ENCODE measurements around the gene CBLN3.
"Not testable (repeated sequence)": the region's sequence is repeated elsewhere in the genome, so short reads cannot be mapped to it uniquely, and the experiment has no call there.

Gene CBLN3

DNA sequence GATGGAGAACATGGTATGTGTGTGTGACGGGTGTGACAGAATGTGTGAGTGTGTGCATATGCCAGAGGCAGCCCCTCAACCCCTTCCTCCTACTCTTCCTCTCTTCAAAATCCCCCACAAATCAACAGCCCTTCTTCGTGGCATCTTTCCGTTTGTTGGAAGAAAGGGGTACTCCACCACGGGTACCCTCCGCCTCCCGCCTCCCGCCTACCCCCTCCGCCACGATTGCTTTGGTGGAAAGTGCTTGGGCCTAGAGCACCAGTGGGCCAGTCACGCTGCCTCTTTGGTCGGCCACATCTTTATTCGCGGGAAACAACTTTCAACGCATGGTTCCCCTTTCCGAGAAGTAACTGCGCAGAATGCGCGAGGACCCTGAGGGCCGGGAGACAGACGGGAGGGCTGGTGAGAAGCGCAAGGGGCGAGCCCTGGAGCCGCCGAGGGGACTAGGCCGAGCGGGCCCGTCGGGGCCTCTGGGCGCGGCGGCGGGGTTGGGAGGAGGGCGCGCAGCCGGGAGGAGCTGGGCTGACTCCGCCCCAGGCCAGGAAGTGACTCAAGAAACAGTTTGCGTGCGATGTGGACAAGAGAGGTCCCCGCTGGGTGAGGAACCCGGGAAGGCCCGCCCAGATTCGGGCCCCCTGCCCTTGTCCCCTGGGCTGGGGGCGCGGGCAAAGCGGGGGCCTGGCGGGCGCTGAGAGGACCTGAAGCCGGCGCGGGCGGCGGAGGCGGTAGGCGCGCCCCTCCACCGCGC is at the start of gene CBLN3, which contains the start of gene KHNYN:
TSS of gene CBLN3 (minus strand) at position 274 of the 748 bp plus-strand sequence. CDS start 614 bp downstream, outside the sequence.
TSS of gene KHNYN (plus strand) at position 560 of the 748 bp plus-strand sequence. CDS start 777 bp downstream, outside the sequence.
- peak within 1 kb of the TSS; percentile 79 for H3K4me3 ChIP-seq (ENCODE audit: low read length)
- TF ChIP-seq, protein P1, sequence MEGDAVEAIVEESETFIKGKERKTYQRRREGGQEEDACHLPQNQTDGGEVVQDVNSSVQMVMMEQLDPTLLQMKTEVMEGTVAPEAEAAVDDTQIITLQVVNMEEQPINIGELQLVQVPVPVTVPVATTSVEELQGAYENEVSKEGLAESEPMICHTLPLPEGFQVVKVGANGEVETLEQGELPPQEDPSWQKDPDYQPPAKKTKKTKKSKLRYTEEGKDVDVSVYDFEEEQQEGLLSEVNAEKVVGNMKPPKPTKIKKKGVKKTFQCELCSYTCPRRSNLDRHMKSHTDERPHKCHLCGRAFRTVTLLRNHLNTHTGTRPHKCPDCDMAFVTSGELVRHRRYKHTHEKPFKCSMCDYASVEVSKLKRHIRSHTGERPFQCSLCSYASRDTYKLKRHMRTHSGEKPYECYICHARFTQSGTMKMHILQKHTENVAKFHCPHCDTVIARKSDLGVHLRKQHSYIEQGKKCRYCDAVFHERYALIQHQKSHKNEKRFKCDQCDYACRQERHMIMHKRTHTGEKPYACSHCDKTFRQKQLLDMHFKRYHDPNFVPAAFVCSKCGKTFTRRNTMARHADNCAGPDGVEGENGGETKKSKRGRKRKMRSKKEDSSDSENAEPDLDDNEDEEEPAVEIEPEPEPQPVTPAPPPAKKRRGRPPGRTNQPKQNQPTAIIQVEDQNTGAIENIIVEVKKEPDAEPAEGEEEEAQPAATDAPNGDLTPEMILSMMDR (conservative IDR thresholded peaks at IDR 0.05; ENCODE audit: low read length) = no peak
- peak; percentile 95 for DNase-seq (ENCODE audit: low read depth)

DNA sequence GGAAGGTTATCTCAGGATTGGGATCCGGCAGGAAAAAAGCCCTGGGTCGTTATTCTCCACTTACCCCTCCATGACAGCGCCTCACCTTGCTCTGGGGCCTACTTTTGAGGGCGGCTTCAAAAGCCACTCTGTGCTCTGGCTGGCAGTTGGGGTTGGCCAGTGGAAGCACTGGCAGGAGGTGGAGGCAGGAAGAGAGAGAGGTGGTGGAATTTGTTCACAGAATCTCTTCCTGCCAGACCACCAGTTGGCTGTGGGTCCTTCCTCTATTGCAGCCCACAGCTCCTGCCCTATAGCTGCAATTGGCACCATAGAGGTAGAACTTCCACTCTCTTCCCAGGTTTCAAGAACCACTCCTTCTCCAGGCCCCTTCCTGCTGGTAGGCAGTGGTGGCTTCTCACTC is 45.8 kb upstream of the CBLN3 start:
- DNase-seq (ENCODE audit: low read depth) = no peak
- TF ChIP-seq, protein P1 (conservative IDR thresholded peaks at IDR 0.05; ENCODE audit: low read length) = no peak
- H3K4me3 ChIP-seq (ENCODE audit: low read length) = no peak overlapping the region

DNA sequence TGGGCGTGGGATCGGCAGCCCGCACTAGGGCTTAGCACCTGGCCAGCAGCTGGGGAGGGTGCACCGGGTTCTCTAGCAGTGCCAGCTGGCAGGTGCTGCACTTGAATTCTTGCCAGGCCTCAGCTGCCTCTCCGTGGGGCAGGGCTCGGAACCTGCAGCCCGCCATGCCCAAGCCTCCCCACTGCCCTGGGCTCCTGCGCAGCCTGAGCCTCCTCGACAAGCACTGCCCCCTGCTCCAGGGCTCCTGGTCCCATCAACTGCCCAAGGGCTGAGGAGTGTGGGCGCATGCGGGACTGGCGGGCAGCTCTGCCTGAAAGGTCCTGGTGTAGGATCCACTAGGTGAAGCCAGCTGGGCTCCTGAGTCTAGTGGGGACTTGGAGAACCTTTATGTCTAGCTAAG is 43.7 kb upstream of the CBLN3 start:
- no peak overlapping the region for H3K4me3 ChIP-seq (ENCODE audit: low read length)
- no peak for DNase-seq (ENCODE audit: low read depth)
- TF ChIP-seq, protein P1 (conservative IDR thresholded peaks at IDR 0.05; ENCODE audit: low read length) = no peak

DNA sequence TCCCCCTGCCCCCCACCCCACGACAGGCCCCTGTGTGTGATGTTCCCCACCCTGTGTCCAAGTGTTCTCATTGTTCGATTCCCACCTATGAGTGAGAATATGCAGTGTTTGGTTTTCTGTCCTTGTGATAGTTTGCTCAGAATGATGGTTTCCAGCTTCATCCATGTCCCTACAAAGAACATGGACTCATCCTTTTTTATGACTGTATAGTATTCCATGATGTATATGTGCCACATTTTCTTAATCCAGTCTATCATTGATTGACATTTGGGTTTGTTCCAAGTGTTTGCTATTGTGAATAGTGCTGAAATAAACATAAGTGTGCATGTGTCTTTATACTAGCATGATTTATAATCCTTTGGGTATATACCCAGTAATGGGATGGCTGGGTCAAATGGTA is 41.0 kb upstream of the CBLN3 start:
- not testable (repeated sequence) for DNase-seq (ENCODE audit: low read depth); H3K4me3 ChIP-seq (ENCODE audit: low read length)

DNA sequence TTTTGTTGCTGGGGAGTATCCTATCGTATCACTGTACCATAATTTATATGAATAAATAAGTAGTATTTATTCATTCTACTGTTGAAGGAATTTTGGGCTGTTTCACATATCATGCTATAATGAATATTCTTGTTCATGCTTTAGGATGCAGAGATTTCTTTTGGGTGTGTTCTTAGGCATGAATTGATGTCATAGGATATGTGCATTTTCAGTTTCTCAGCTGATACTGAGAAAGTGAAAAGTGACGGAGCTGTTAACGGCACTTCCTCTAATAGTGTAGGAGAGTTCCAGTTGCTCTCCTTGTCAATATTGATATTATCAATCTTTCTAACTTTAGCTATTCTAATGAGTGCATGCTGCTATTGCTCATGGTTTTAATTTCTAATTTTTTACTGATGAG is 36.3 kb upstream of the CBLN3 start:
- H3K4me3 ChIP-seq (ENCODE audit: low read length) = no peak overlapping the region
- no peak for DNase-seq (ENCODE audit: low read depth)
- TF ChIP-seq, protein P1 (conservative IDR thresholded peaks at IDR 0.05; ENCODE audit: low read length) = no peak

DNA sequence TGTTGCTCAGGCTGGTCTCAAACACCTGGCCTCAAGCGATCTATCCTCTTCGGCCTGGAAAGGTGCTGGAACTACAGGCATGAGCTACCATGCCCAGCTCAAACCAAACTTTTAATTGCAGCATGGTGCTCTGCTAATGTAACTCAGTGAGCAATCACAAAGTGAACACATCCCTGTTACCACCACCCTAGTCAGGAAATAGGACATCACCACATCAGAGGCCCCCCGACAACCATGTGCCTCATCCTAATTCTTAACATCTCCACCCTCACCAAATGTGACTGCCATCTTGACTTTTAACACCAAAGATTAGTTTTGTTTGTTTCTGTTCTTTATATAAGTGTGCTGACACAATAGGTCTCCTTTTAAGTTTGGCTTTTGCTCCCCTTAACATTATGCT is 35.9 kb upstream of the CBLN3 start:
- DNase-seq (ENCODE audit: low read depth) = no peak
- TF ChIP-seq, protein P1 (conservative IDR thresholded peaks at IDR 0.05; ENCODE audit: low read length) = no peak
- H3K4me3 ChIP-seq (ENCODE audit: low read length) = no peak overlapping the region

DNA sequence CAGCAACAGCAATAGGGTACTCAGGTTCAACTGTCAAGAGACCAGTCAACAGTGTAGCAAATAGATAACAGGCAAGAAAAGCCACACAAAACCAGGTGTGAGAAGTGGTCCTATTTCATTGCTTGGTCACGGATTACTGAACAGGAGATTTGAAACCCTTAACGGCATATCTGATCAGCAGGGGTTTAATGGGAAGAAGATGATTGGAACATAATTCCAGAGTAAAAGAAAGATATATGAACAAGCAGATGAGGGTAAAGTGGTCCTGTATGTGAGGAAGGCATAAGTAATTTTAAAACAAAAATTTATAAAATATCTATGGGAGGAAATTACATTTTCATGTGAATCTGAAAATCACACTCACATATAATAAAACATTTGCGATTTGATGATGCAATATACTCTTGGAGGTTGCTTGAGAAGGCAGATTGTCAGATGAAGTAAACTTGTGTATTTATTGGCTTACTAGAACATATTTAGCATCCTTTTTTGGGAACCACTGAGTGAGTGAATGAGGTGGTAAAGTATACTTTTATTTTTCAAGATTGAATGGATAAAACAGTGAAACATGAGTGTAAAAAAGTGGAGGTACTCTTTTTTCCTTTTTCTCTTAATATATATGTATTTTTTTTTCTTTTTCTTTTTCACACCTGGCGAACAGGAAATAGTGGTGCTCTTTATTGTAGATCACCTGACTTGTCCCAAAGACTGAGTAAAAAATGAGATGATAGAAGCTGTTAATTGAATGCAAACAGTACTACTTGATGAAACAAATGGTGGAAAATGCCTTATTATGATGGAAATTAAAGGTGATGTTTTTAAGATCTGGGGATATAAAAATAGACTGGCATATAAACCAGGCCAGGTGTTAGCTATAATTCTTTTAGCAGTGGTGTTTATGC is 34.7 kb upstream of the CBLN3 start:
- TF ChIP-seq, protein P1 (conservative IDR thresholded peaks at IDR 0.05; ENCODE audit: low read length) = no peak
- no peak for DNase-seq (ENCODE audit: low read depth)
- no peak overlapping the region for H3K4me3 ChIP-seq (ENCODE audit: low read length)
